ENCODE measurements around the gene RASGEF1C. TPM values are rescaled to one million over a fixed set of nuclear protein-coding genes. Genes with fewer than 3 reads are reported as not detected.

RASGEF1C gene
- total and polyA plus RNA-seq, 7 donors, result 0.35 to 4.2 (median 1.1) TPM; not detected in 2

- no peak overlapping the region for H3K27ac ChIP-seq
- intact Hi-C loops (cut with DNase I), result no loop called here
- TF ChIP-seq CTCF (IDR thresholded peaks at IDR 0.05) (no peak), EP300 (IDR thresholded peaks at IDR 0.05) (no peak), POLR2A (IDR thresholded peaks at IDR 0.05) (no peak), POLR2AphosphoS5 (IDR thresholded peaks at IDR 0.05) (no peak)
- no peaks in the 10 kb centered on the region for H3K36me3 ChIP-seq
- 87 to 94% methylated on average over 34 of the region's 34 CpGs for WGBS, 2 donors
- DNase-seq, result no peak
- H3K9me3 ChIP-seq, result peaks cover 3 to 28% (median 21%) of the 10 kb centered on the region in 4 donors
- peaks cover 0 to 11% (median 11%) of the 10 kb centered on the region in 4 donors for H3K4me1 ChIP-seq
- H3K4me3 ChIP-seq, result no peak overlapping the region
- no peaks in the 10 kb centered on the region for H3K27me3 ChIP-seq
Measured at GRCh38 chr5:180215783-180216630, 7.0 kb upstream of the RASGEF1C start.

- no peaks in the 10 kb centered on the region for H3K36me3 ChIP-seq
- H3K27ac ChIP-seq, result no peak overlapping the region
- H3K4me3 ChIP-seq, result no peak overlapping the region
- intact Hi-C loops (cut with DNase I), result no loop called here
- no peak for DNase-seq
- TF ChIP-seq POLR2AphosphoS5 (IDR thresholded peaks at IDR 0.05) (no peak), POLR2A (IDR thresholded peaks at IDR 0.05) (no peak)
- no peaks in the 10 kb centered on the region for H3K27me3 ChIP-seq
- WGBS, 2 donors, result 91 to 93% methylated on average over 21 of the region's 21 CpGs
- H3K9me3 ChIP-seq, result peaks cover 3 to 22% (median 16%) of the 10 kb centered on the region in 4 donors
- H3K4me1 ChIP-seq, result peaks cover 0 to 11% (median 11%) of the 10 kb centered on the region in 4 donors
Measured at GRCh38 chr5:180214870-180215770, 6.1 kb upstream of the RASGEF1C start.

GRCh38 chr5:180213657-180214207 lies 4.7 kb upstream of the RASGEF1C start:
- peaks cover 3 to 15% (median 8%) of the 10 kb centered on the region in 4 donors for H3K9me3 ChIP-seq
- peaks cover 0 to 16% (median 15%) of the 10 kb centered on the region in 4 donors for H3K4me1 ChIP-seq
- no peak overlapping the region for H3K4me3 ChIP-seq
- H3K36me3 ChIP-seq, result no peaks in the 10 kb centered on the region
- WGBS, 2 donors, result 84 to 87% methylated on average over 5 of the region's 5 CpGs
- no peaks in the 10 kb centered on the region for H3K27me3 ChIP-seq
- intact Hi-C loops (cut with DNase I), result no loop called here
- no peak overlapping the region for H3K27ac ChIP-seq
- DNase-seq, result no peak
- TF ChIP-seq POLR2A (IDR thresholded peaks at IDR 0.05) (no peak), POLR2AphosphoS5 (IDR thresholded peaks at IDR 0.05) (no peak), CTCF (IDR thresholded peaks at IDR 0.05) (no peak), EP300 (IDR thresholded peaks at IDR 0.05) (no peak)

- Histone ChIP-seq H3K9me3 (peaks cover 3 to 11% (median 6%) of the 10 kb centered on the region in 4 donors), H3K4me3 (no peak overlapping the region), H3K4me1 (peaks cover 0 to 21% (median 19%) of the 10 kb centered on the region in 4 donors), H3K27ac (no peak overlapping the region), H3K27me3 (peaks cover 3 to 4% (median 4%) of the 10 kb centered on the region in 3 donors), H3K36me3 (no peaks in the 10 kb centered on the region)
- TF ChIP-seq POLR2AphosphoS5 (IDR thresholded peaks at IDR 0.05) (no peak), CTCF (IDR thresholded peaks at IDR 0.05) (peak in 1 of 4 experiments; percentile 6)
- WGBS, 2 donors, result 3 to 14% methylated on average over 4 of the region's 4 CpGs
- DNase-seq, result no peak
- intact Hi-C loops (cut with DNase I), result no loop called here
Measured at GRCh38 chr5:180213256-180213600, 4.2 kb upstream of the RASGEF1C start.
